Mesenchymal stem cell (in vitro differentiated cells and primary cell): Measurements from ENCODE around the gene SLC35F3.

Experiments
- DNase-seq: peaks from one replicate; pipeline ENCODE4 v3.0.0-alpha.2; 2013
- H2AFZ ChIP-seq: one replicate; pipeline ENCODE4 v1.6.1; 2013; ENCODE audit warnings: low read depth, mild to moderate bottlenecking, control low read depth, inconsistent platforms, low read length, moderate library complexity
- H2AK5ac ChIP-seq: 2 replicates; pipeline ENCODE4 v1.6.1; 2013; ENCODE audit warnings: low read length, moderate library complexity, mild to moderate bottlenecking, inconsistent platforms; ENCODE audit not compliant: severe bottlenecking
- H2BK120ac ChIP-seq: one replicate; pipeline ENCODE4 v1.6.1; 2013; ENCODE audit warnings: low read depth, mild to moderate bottlenecking, inconsistent platforms, low read length, moderate library complexity
- H2BK12ac ChIP-seq, 2 experiments: one replicate each; pipeline ENCODE4 v1.6.1; 2013; ENCODE audit warnings: inconsistent platforms in 2 of 2, low read length in 2 of 2, mild to moderate bottlenecking in 2 of 2, moderate library complexity in 2 of 2, control low read depth in 1 of 2
- H2BK15ac ChIP-seq: one replicate; pipeline ENCODE4 v1.6.1; 2013; ENCODE audit warnings: mild to moderate bottlenecking, low read depth, inconsistent platforms; ENCODE audit not compliant: poor library complexity, severe bottlenecking
- H2BK5ac ChIP-seq: 2 replicates; pipeline ENCODE4 v1.6.1; 2013; ENCODE audit warnings: low read depth, mild to moderate bottlenecking, low read length, control low read depth, inconsistent platforms; ENCODE audit not compliant: poor library complexity, severe bottlenecking
- H3K14ac ChIP-seq, 2 experiments: one replicate each; pipeline ENCODE4 v1.6.1; 2013; ENCODE audit warnings: inconsistent platforms in 2 of 2, low read length in 2 of 2, control low read depth in 1 of 2, mild to moderate bottlenecking in 1 of 2, moderate library complexity in 1 of 2
- H3K18ac ChIP-seq, 2 experiments: one replicate each; pipeline ENCODE4 v1.6.1; 2013; ENCODE audit warnings: inconsistent platforms in 2 of 2, low read length in 2 of 2, control low read depth in 1 of 2, low read depth in 1 of 2, mild to moderate bottlenecking in 1 of 2
- H3K23ac ChIP-seq, 2 experiments: one replicate each; pipeline ENCODE4 v1.6.1; 2013; ENCODE audit warnings: inconsistent platforms in 2 of 2, low read length in 2 of 2, mild to moderate bottlenecking in 2 of 2, moderate library complexity in 2 of 2, control low read depth in 1 of 2
- H3K27ac ChIP-seq: 2 replicates; pipeline ENCODE4 v1.5.1; 2013; ENCODE audit warnings: mild to moderate bottlenecking, moderate library complexity, low read length, control low read depth, inconsistent platforms; ENCODE audit not compliant: poor library complexity, severe bottlenecking
- H3K27me3 ChIP-seq, 2 experiments: 2 replicates each; pipeline versions ENCODE4 v1.6.1 to v1.7.0; 2013; ENCODE audit warnings: low read length in 2 of 2, mild to moderate bottlenecking in 2 of 2, moderate library complexity in 2 of 2, control low read depth in 1 of 2, inconsistent platforms in 1 of 2; ENCODE audit not compliant: control insufficient read depth in 1 of 2, insufficient read depth in 1 of 2
- H3K36me3 ChIP-seq, 2 experiments: 2 replicates each; pipeline versions ENCODE4 v1.6.1 to v1.7.0; 2013; ENCODE audit warnings: low read length in 2 of 2, control low read depth in 1 of 2, inconsistent platforms in 1 of 2, low read depth in 1 of 2, mild to moderate bottlenecking in 1 of 2; ENCODE audit not compliant: insufficient read depth in 2 of 2, control insufficient read depth in 1 of 2
- H3K4ac ChIP-seq, 2 experiments: one replicate each; pipeline ENCODE4 v1.6.1; 2013; ENCODE audit warnings: inconsistent platforms in 2 of 2, low read length in 2 of 2, mild to moderate bottlenecking in 2 of 2, moderate library complexity in 2 of 2, control low read depth in 1 of 2, low read depth in 1 of 2
- H3K4me1 ChIP-seq: 2 replicates; pipeline ENCODE4 v1.6.1; 2013; ENCODE audit warnings: low read depth, low read length, control low read depth; ENCODE audit not compliant: control insufficient read depth, insufficient read depth
- H3K4me2 ChIP-seq: 2 replicates; pipeline ENCODE4 v1.6.1; 2013; ENCODE audit warnings: low read length, mild to moderate bottlenecking, inconsistent platforms; ENCODE audit not compliant: poor library complexity, severe bottlenecking
- H3K4me3 ChIP-seq, 2 experiments: 2 replicates each; pipeline versions ENCODE4 v1.5.1 to v1.7.0; 2013; ENCODE audit warnings: low read length in 2 of 2, mild to moderate bottlenecking in 2 of 2, control low read depth in 1 of 2, low read depth in 1 of 2; ENCODE audit not compliant: insufficient read depth in 1 of 2
- H3K79me1 ChIP-seq: replicated peaks from 2 replicates; pipeline ENCODE4 v1.6.1; 2013; ENCODE audit warnings: mild to moderate bottlenecking, control low read depth, low read length, inconsistent platforms; ENCODE audit not compliant: poor library complexity, severe bottlenecking
- H3K9ac ChIP-seq: 2 replicates; pipeline ENCODE4 v1.7.0; 2013; ENCODE audit warnings: mild to moderate bottlenecking, low read length, moderate library complexity
- H3K9me3 ChIP-seq: 2 replicates; pipeline ENCODE4 v1.7.0; 2013; ENCODE audit warnings: mild to moderate bottlenecking, low read length; ENCODE audit not compliant: control insufficient read depth
- H4K8ac ChIP-seq: one replicate; pipeline ENCODE4 v1.6.1; 2013; ENCODE audit warnings: inconsistent platforms, mild to moderate bottlenecking, low read length, moderate library complexity
- H4K91ac ChIP-seq: one replicate; pipeline ENCODE4 v1.6.1; 2013; ENCODE audit warnings: mild to moderate bottlenecking, low read length, inconsistent platforms
- WGBS: methylation state at CpG from one replicate; pipeline ENCODE4 v1.1.7; 2013; ENCODE audit warnings: mixed read lengths; 5-methylcytosine and 5-hydroxymethylcytosine counted together

The SLC35F3 gene

DNA sequence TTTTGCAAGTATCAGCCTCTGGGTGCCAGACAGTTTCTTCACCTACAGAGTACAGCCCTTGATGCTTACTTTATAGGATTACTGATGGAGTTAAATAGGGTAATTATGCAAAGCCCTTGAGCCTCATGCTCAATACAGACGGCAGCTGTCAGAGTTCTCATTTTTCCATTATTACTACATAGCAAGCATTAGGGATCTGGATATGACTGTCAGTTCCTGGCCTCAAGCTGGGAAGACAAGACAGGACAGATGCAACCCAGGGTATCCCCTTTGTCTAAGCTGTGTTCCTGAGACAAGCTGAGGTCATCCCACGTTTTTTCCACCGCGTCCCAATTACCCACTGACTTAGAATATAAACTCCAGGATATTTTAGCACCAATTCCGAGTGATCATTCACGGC lies 94.4 kb downstream of the SLC35F3 start:
- Histone ChIP-seq H3K4me2 (no peak overlapping the region), H2AK5ac (no peak overlapping the region), H3K27me3 (no peaks in the 10 kb centered on the region), H3K9ac (no peak overlapping the region), H3K4ac (no peak overlapping the region), H2BK120ac (no peak overlapping the region), H2BK5ac (no peak overlapping the region), H4K8ac (no peak overlapping the region), H3K18ac (no peak overlapping the region), H2BK12ac (no peak overlapping the region), H2BK15ac (no peak overlapping the region), H2AFZ (no peak overlapping the region), H4K91ac (no peak overlapping the region), H3K4me3 (no peak overlapping the region), H3K36me3 (no peaks in the 10 kb centered on the region), H3K9me3 (no peaks in the 10 kb centered on the region), H3K14ac (no peak overlapping the region), H3K23ac (no peak overlapping the region), H3K79me1 (no peaks in the 10 kb centered on the region), H3K27ac (no peak overlapping the region), H3K4me1 (no peaks in the 10 kb centered on the region)
- 91% methylated on average over 6 of the region's 6 CpGs for WGBS
- DNase-seq = no peak

DNA sequence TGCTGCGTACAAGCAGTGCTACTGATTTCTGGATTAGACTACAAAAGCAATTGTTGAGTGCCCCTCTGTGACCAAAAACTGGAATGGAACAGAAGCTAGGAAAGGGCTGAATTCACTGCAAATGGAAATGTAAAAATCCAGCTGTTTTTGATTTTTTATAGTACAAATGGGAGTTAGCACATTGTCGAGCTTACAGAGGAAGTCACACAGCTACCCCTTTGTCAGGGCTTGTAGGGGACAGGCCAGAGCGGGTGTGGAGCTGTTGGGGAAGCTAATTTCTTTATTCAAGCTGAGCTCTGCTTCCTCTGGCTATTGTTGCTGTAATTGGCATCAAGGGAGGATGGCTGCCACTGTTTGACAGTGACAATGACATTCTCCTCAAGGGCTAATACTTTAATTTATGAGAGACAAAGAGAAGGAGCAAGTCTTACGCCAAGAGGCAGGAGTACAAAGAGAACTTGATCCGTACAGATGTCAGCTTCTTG lies 96.1 kb downstream of the SLC35F3 start:
- H3K14ac ChIP-seq = no peak overlapping the region
- WGBS = 51% methylated on average over 5 of the region's 5 CpGs
- H3K79me1 ChIP-seq = no peaks in the 10 kb centered on the region

DNA sequence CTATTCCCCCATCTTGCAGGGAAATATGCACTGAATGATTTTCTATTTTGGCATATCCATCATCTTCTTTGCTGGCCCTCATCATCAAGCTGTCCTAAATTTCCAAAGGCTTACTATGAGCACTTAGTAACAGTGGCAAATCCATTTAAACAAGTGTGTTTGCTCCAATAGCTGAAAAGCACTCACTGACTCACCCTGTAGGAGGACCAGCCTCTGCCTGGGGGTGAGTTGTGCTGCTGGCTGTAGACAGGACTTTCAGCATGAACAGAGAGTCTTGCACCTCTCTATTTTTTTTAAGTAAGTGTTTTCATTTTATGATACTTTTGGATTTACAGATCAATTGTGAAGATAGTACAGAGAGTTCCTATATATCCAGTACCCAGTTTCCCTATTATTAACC lies 97.3 kb downstream of the SLC35F3 start:
- H3K23ac ChIP-seq = no peak overlapping the region
- H3K14ac ChIP-seq = no peak overlapping the region
- no peak overlapping the region for H2BK120ac ChIP-seq
- H3K27me3 ChIP-seq = no peaks in the 10 kb centered on the region
- H2BK12ac ChIP-seq = no peak overlapping the region
- H3K79me1 ChIP-seq = no peaks in the 10 kb centered on the region
- H3K4me1 ChIP-seq = no peaks in the 10 kb centered on the region
- H4K91ac ChIP-seq = no peak overlapping the region
- no peak overlapping the region for H2AK5ac ChIP-seq
- H3K36me3 ChIP-seq = no peaks in the 10 kb centered on the region
- H3K9me3 ChIP-seq = no peaks in the 10 kb centered on the region
- no peak overlapping the region for H3K4ac ChIP-seq
- no peak overlapping the region for H4K8ac ChIP-seq
- H2BK5ac ChIP-seq = no peak overlapping the region
- no peak overlapping the region for H3K9ac ChIP-seq
- H3K4me2 ChIP-seq = no peak overlapping the region
- no peak overlapping the region for H3K4me3 ChIP-seq
- no peak overlapping the region for H2BK15ac ChIP-seq
- no peak overlapping the region for H2AFZ ChIP-seq
- H3K27ac ChIP-seq = no peak overlapping the region
- H3K18ac ChIP-seq = no peak overlapping the region
- no peak for DNase-seq

More for the DNA sequence above, 96.1 kb downstream of the SLC35F3 start:
- H2BK15ac ChIP-seq = no peak overlapping the region
- H4K91ac ChIP-seq = no peak overlapping the region
- no peak overlapping the region for H3K4me3 ChIP-seq
- no peak overlapping the region for H3K27ac ChIP-seq
- no peak overlapping the region for H3K9ac ChIP-seq
- H2AK5ac ChIP-seq = no peak overlapping the region
- no peak overlapping the region for H3K23ac ChIP-seq
- H3K4me1 ChIP-seq = no peaks in the 10 kb centered on the region
- H3K18ac ChIP-seq = no peak overlapping the region
- no peak overlapping the region for H2BK12ac ChIP-seq
- no peak overlapping the region for H4K8ac ChIP-seq
- H2BK5ac ChIP-seq = no peak overlapping the region
- DNase-seq = no peak
- H3K4me2 ChIP-seq = no peak overlapping the region
- no peak overlapping the region for H3K4ac ChIP-seq
- no peaks in the 10 kb centered on the region for H3K9me3 ChIP-seq
- no peak overlapping the region for H2AFZ ChIP-seq
- no peak overlapping the region for H2BK120ac ChIP-seq
- H3K27me3 ChIP-seq = no peaks in the 10 kb centered on the region
- no peaks in the 10 kb centered on the region for H3K36me3 ChIP-seq

DNA sequence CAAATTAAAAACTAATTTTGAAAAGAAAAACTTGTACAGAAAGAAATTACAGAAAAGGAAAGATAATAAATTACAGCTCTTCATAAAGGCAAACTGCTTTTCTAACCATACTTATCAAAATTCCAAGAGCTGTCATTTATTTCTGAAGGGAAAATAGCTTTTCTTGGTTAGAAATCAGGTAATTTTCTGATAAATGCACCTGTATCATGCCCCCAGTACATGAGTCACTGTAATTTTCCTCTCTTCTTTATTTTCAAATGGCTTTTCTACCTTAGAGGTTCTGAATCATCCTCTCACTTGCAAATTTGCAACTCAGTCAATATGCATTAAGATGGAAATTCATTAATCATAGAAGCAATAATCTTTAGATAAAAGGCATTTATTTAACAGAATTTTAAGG lies 100.1 kb downstream of the SLC35F3 start:
- Histone ChIP-seq H3K14ac (no peak overlapping the region), H2AK5ac (no peak overlapping the region), H3K18ac (no peak overlapping the region), H2BK120ac (no peak overlapping the region), H3K9me3 (peaks cover 10% of the 10 kb centered on the region), H3K27me3 (no peaks in the 10 kb centered on the region), H3K9ac (no peak overlapping the region), H3K4ac (no peak overlapping the region), H3K79me1 (no peaks in the 10 kb centered on the region), H3K36me3 (no peaks in the 10 kb centered on the region), H4K8ac (no peak overlapping the region), H3K23ac (no peak overlapping the region), H3K4me2 (no peak overlapping the region), H3K27ac (no peak overlapping the region), H2AFZ (no peak overlapping the region), H4K91ac (no peak overlapping the region), H3K4me3 (no peak overlapping the region), H2BK15ac (no peak overlapping the region), H2BK5ac (no peak overlapping the region), H2BK12ac (no peak overlapping the region), H3K4me1 (no peaks in the 10 kb centered on the region)
- DNase-seq = no peak
